GM12891 (cell line): Measurements from ENCODE around the gene SPOCD1.

Source experiments
- PAX5 ChIP-seq: IDR thresholded peaks from 2 replicates; pipeline ENCODE4 v1.6.1; 2011; ENCODE audit warnings: low read length, moderate library complexity, mild to moderate bottlenecking; ENCODE audit not compliant: insufficient read depth, severe bottlenecking
- POLR2A ChIP-seq: IDR thresholded peaks from 2 replicates; pipeline ENCODE4 v1.6.1; 2011; ENCODE audit warnings: low read depth, low read length, control low read depth
- POLR2AphosphoS5 ChIP-seq: IDR thresholded peaks from 2 replicates; pipeline ENCODE4 v1.6.1; 2011; ENCODE audit warnings: low read depth, low read length, control low read depth
- POU2F2 ChIP-seq: IDR thresholded peaks from 2 replicates; pipeline ENCODE4 v1.6.1; 2011; ENCODE audit warnings: low read depth, mild to moderate bottlenecking, control low read depth, low read length, moderate library complexity
- SPI1 ChIP-seq: IDR thresholded peaks from 2 replicates; pipeline ENCODE4 v1.6.1; 2011; ENCODE audit warnings: low read depth, low read length, control low read depth
- TAF1 ChIP-seq: IDR thresholded peaks from 2 replicates; pipeline ENCODE4 v1.6.1; 2011; ENCODE audit warnings: low read depth, low read length, control low read depth

- TF ChIP-seq POLR2A (no peak), SPI1 (no peak), POLR2AphosphoS5 (no peak), POU2F2 (no peak), TAF1 (no peak), PAX5 (no peak)
Observed at GRCh38 chr1:31791131-31791858, 24.5 kb downstream of the SPOCD1 start.
